ENCODE results near the gene CAMTA1.

- TF ChIP-seq BHLHE40 (IDR thresholded peaks at IDR 0.05; ENCODE audit: borderline replicate concordance) (no peak), LEF1 (IDR thresholded peaks at IDR 0.05; ENCODE audit: borderline replicate concordance) (no peak), FOXK2 (IDR thresholded peaks at IDR 0.05) (no peak), FOXA1 (IDR thresholded peaks at IDR 0.05) (no peak), HDGF (IDR thresholded peaks at IDR 0.05; ENCODE audit: borderline replicate concordance) (no peak), ZNF384 (IDR thresholded peaks at IDR 0.05) (no peak), L3MBTL2 (conservative IDR thresholded peaks at IDR 0.05) (no peak), TARDBP (IDR thresholded peaks at IDR 0.05) (no peak), ELF4 (IDR thresholded peaks at IDR 0.05) (no peak), SP1 (IDR thresholded peaks at IDR 0.05) (no peak), NFRKB (IDR thresholded peaks at IDR 0.05) (no peak)
These were observed 865.9 kb downstream of the CAMTA1 start for GRCh38 chr1:7651203-7651602.
